HG03066 (cell line): Measurements from ENCODE around the gene LAMA5.

Source experiments
- ATAC-seq: cut with Tn5 transposase; IDR thresholded peaks from one replicate; pipeline ENCODE4 v1.9.1; 2021; ENCODE audit warnings: low read depth; ENCODE audit not compliant: unreplicated experiment

The LAMA5 gene

GRCh38 chr20:62371588-62372041 lies 4.5 kb upstream of the LAMA5 start:
- no peak for ATAC-seq

DNA sequence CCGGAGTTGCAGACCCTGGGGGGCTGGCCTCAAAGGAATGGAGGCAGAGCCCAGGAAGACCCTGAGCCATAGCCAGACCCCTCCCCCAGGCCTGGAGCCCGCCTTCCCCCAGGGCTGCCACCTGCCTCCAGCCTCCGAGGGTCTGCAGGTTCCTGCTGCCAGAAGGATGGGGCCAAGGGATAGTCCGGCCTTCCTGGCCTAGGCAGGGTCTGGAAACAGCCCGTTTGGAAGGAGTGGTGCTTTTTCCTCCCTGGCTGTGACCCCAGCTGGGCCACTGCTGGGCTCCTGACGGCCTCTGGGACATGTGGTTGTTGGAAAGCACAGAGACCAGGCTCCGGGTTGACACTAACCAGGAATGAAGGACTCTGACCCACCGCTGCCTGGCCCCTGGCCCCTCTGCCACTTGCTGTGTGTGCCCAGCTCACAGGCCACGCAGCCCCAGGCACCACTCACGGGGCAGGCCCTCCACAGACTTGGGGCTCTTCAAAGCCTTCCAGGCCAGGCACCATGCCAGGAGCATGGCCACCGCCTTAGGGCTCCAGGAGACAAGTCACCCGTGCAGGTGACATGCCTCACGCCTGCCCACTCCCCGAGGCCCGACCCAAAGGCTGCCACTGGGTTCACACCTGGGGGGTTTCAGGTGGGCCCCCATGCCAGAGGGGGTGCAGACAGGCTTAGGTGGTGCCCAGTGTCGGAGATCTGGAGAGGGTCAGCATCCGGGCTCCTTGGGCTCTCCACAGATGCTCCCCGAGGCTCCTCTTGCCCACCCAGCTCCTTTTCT lies 3.9 kb upstream of the LAMA5 start:
- ATAC-seq = no peak

DNA sequence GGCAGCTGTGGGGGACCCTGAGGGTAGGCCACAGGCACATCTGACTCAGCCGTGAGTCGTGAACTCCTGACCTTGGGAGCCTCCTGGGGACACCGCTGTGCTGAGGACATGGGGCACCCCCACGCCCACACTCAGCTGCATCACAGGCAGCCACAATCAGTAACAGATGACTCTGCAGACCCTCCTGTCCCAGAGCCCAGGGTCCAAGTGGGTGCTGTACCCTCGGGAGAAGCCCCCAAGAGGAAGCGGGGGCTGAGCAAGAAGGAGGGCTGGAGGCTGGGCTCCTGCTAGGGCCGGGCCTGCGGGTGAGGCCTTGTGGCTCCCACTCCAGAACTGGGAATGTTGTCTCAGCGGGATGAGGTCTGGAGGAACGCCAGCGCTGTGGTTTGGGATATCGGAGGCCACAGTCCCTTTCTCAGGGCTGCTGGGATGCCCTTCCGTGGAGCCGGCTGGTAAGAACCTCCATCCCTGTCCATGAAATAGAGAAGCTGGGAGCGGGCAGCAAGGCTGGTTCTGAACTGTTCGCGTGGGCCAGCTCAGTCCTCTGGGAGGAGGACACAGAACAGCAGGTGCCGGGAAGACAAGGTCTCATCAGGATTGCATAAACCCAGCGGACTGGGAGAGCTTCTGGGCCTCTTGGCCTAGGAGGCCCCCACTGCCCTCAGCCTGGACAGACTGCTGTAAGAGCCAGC lies 3.1 kb upstream of the LAMA5 start:
- no peak for ATAC-seq

DNA sequence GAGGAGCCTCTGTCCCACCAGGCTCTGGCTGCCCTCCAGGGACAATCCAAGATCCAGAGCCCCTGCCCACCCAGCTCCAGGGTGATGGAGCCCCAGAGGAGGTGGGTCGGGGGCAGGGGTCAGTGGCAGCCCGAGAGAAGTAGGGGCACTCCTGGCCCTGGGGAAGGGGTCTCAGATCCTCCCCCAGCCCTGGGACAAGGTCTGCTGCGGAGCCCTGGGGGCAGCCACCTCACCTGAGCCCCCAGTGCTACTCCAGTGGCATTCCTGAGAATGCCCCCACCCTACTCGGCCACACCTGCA lies 2.7 kb upstream of the LAMA5 start:
- no peak for ATAC-seq

DNA sequence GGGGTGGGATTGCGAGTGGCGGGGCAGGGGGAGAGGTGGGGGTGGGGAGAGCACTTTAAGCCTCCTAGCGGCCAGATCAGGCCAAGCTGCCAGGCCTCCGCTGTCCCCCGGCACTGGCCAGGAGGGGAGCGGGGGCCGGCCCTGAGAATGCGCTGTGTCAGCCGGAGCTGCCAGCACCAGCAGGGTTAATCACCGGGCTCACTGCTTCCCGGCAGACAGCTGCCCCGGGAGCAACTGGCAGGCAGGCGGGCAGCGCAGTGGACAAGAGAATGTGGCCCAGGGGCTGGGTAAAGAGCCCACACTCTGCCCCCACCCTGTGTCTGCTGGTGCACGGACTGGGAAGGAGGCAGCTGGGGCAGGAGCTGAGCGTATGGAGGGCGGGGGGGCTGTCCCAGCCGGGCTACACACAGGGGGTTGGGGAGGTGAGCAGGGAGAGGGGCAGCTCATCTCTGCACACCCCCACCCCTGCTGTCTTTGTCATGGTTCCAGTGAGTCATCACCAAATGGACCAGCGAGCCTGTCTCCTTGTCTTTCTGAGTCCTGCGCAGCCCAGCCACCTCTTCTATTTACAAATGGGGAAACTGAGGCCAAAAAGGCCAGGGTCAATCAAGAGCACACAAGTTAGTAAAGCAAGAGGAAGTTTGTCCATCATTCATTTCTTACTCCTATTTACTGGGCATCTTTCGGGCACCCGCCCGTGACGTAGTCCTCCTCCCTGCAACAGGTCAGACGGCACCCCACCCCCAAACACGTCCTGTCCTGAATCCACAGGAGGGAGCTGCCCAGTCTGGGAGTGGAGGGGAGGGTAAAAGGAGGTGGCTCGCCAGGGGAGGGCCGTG lies 2.1 kb upstream of the LAMA5 start:
- no peak for ATAC-seq

DNA sequence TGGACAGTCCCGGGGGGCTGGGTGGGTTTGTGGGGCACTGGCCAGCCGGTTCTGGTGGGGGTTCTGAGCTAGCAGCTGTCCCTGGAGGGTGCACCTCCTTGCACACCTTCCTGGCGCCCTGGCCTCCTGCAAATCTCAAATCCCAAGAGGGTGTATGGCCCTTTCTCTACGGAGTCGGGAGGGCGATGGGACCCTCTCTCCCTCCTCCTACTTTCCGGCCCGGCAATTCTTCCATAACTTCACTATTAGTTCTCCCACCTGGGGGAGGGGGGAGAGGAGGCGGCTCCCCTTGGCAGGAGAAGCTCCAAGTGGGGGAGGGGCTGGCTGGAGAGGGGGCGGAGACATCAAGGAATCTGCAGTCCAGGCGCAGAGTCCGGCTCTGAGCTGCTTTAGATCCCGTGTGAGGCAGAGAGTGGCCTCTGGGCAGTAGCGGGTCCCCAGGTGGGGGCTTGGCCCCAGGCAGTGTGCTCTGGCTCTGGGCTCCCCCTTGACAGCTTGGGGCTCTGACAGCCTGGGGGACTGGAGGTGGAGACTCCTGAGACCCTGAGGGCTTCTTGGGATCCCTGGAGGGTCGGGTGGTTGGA lies 1.4 kb upstream of the LAMA5 start:
- no peak for ATAC-seq

DNA sequence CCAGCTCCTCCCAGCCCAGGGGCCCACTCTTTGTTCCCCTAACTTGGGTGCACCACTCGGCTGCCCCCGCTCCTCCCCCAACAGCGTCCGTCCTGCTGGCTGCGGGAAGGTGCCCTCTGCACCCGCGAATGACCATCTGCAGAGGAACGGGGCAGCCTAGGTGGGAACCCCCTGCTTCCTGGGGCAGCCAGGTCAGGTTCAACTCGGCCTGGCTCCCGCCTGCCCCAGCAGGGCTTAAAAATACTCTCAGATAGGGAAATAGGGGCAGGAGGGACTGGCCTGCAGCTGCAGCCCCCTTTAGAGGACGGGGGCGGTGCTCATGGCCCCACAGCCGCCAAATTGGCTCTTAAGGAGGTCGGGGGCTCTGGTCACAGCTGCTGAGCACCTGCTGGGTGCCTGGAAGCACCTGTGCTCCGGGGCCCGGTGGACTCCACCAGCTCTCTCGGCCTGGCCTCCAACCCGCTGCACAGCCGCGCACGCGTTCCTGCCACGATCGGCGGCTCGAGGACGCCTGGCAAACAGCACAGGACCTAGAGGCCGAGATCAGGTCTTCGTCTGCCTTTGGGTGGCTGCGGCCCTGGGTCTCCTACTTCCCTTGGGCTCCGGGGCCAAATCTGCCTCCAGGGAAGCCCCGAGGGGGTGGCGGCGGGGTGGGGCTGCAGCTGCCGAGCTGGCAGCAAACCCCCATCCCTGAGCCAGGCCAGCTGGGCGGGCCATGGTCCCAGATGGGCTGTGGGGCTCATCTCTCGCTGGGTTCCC lies 700 bp upstream of the LAMA5 start:
- ATAC-seq = no peak

DNA sequence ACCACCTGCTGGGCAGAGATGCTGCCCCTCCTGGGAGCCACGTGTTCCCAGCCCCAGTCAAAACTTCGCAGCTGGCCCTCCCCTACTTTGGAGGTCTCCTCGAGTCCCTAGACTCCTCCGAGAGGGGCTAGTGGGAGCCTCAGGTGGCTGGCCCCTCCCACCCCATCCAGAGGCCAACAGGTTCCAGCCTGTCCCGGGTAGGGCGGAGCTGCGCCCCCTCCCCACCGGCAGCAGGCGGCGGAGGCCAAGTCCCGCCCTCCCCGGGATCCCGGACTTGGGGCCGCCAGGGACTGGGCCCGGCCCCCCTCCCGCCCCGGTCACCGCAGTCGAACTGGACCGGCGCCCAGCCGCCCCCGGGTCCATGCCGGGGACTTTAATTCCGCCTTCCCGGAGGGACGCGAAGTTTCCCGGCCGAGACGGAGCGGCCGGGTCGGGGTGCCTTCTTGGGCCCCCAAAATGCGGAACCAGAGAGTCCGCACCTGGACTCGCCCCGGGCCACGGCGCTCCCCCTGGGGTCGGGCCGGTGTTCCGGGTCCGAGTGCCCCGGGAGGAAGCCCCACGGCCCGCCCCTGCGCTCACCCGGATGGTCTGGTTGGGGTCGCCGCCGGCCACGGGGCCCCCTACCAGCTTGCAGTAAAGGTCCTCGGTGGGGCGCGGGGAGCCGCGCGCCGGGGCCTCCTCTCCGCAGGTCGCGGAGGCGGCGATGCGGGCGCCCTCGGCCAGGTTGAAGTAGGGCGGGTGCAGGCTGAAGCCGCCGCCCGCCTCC lies 559 bp downstream of the LAMA5 start:
- no peak for ATAC-seq

- ATAC-seq = no peak
Measured at GRCh38 chr20:62365814-62366369, 1.2 kb downstream of the LAMA5 start.

GRCh38 chr20:62364911-62365736 lies 2.0 kb downstream of the LAMA5 start:
- ATAC-seq = no peak

- ATAC-seq = no peak
Measured at GRCh38 chr20:62363920-62364851, 2.9 kb downstream of the LAMA5 start.

DNA sequence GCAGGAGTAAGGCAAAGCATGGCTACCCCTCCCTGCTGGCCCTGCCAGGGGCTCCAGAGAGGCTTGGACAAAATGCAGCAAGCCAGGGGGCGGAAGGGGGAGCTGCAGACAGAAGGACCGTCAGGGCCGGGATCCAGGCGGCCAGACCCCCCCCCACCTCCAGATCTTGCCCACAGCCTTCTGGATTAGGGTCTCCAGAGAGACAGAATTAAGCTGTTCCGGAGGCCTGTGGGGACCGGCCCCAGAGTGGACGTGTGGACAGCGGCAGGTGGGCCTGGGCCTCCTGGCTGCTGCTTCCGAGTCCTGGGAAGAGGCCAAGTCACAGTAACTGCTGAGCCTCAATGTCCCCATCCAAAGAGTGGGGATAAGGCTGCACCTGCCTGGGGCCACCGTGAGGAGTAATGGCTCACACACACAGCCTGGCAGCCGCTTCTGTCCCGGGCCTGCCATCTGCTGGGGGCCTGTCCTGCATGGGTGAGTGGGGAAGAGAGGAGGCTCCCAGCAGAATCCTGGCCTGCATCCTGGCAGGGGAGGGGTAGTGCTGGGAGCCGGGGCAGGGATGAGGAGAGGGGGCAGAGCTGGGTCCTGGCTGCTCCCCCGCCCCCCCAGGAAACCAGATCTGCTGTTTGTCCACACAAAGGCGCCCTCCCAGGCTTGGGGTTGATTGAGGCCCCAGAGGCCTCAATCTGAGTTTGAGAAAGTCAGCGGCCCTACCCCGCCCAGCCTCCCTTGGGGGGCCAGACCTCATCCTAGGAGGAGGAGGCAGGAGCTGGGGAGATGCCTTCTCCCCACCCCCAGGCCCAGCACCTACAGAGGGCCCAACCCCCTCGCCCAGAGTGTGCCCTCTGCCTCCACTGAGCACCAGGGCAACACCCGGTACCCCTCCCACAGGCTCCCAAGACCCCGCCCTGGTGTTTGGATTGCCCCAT lies 3.9 kb downstream of the LAMA5 start:
- ATAC-seq = no peak

DNA sequence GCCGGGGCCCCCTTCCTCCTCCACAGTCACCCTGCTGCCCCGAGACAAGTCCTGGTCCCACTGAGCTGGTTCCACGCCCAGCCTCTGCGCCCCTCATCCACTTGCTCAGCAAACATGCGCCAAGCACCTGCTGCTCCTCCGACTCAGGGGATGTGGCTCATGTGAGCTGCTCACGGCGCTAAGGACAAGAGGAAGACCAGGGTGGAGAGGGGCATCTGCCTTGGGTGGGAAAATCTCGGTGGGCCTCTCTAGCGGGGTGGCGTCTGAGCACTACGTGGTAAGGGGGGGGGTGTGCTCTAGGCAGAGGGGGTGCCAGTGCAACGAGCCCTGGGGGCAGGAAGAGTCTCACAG lies 4.5 kb downstream of the LAMA5 start:
- no peak for ATAC-seq

GRCh38 chr20:62361799-62362589 lies 5.1 kb downstream of the LAMA5 start:
- no peak for ATAC-seq
